Midbrain (tissue), 1 donor: ENCODE results near the gene MOGAT3.
"Not testable (repeated sequence)": the region's sequence is repeated elsewhere in the genome, so short reads cannot be mapped to it uniquely, and the experiment has no call there.

Experiments
- DNase-seq: peaks from one replicate; lab custom pipeline; 2025; lab: John Stamatoyannopoulos, UW

MOGAT3 gene

DNA sequence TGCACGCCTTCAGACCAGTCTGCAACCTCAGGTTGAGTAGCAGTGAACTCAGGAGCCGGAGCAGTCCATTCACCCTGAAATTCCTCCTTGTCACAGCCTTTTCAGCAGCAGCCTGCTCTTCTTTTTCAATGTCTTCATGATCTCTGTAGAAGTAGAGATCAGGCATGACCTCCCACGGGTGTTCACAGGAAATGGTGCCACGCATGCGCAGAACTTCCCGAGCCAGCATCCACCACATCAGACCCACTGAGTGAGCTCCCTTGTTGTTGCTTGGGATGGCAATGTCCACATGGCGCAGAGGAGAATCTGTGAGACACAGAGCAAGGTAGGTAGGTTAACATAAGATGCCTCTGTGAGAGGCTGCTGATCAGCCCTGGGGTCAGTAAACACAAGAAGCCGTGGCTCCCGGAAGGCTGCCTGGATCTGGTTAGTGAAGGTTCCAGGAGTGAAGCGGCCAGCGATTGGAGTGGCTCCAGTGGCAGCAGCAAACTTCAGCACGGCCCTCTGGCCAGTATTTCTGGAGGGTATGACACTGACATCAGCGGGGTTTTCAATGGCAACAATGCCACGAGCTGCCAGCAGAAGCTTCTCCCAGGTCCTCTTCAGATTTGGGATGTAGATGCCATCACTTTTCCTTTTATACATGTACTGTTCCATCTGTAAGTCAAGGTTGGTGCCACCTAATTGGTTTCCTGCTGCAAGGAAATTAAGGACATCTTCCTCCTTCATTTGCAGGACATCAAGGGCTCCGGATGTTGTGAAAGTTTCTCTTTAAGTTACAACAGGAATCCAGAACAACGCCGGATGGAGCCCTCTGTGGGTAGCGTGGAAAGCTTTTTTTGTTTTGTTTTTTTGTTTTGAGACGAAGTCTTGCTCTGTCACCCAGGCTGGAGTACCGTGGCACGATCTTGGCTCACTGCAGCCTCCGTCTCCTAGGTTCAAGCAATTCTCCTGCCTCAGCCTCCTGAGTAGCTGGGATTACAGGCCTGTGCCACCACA is 3.2 kb upstream of the MOGAT3 start:
- not testable (repeated sequence) for DNase-seq

DNA sequence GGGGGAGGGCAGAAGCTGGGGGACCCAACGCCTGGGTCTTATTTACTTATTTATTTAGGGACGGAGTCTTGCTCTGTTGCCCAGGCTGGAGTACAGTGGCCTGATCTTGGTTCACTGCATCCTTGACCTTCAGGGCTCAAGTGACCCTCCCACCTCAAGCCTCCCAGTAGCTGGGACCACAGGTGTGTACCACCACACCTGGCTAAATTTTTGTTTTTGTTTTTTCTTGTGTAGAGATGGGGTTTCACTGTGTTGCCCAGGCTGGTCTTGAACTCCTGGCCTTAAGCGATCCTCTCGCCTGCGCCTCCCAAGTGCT is 1.7 kb upstream of the MOGAT3 start:
- DNase-seq: no peak

DNA sequence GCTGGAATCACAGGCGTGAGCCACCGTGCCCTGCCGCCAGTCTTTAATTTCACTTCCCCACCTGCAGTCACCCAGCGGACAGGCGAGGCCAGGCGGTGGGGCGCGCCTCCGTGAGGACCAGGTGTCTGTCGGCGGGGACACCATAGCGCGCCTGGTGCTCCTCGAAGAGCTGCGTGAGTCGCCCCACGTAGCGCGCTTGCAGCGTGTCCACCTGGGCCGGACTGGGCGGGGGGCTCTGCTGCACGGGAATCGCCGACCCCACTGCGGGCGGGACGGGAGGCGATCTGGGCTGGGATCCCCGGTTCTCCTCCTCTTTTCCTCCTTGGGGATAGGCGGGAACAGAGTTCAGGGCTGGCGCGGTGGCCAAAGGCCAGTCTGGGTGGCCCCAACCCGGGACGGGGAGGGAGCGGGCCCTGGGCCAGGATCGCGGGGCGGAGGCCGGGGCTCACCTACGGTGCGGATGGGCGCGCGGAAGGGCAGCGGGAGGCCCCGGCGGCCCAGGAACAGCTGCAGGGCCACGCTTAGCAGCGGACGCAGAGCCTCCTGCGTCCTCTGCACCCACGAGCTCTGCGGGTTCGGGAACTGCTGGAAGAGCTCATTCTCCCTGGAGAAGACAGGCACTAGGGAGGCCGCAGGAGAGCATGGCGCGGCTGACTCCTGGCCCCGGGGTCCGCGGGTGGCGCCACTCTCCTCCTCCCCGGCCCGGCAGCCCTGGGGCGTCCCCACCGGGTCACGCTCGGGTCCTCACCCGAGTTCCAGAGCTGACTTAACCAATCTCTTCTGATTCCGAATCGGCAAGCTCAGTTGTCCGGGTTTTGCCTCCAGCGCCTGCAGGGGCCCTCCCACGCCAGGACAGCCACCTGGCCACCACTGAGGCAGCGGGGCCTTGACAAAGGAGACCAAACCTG is 1.1 kb upstream of the MOGAT3 start:
- no peak for DNase-seq

DNA sequence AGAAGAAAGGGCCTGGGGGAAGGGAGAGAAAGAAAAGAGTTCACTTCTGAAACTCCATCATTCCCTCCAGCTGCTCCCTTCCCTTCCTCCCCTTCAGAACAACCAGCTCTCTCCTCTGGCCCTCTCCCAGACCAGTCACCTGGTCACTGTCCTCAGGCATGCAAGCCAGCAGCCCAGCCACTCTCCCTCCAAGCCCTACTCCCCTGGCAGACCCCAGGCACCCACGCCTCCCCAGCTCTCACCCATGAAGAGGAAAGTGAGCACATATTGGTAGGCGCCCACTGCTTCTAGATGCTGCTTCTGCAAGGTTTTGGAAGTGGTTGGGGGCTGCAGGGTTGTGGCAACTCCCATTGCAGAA is 353 bp downstream of the MOGAT3 start:
- DNase-seq: no peak

DNA sequence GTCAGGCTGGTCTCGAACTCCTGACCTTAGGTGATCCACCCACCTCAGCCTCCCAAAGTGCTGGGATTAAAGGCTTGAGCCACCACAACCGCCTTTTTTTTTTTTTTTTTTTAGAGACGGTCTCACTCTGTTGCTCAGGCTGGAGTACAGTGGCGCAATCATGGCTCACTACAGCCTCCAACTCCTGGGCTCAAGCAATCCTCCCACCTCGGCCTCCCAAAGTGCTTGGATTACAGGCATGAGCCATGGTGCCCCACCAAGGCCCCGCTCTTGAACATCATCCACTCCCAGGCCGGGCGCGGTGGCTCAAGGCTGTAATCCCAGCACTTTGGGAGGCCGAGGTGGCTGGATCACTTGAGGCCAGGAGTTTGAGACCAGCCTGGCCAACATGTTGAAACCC is 1.3 kb downstream of the MOGAT3 start:
- not testable (repeated sequence) for DNase-seq

DNA sequence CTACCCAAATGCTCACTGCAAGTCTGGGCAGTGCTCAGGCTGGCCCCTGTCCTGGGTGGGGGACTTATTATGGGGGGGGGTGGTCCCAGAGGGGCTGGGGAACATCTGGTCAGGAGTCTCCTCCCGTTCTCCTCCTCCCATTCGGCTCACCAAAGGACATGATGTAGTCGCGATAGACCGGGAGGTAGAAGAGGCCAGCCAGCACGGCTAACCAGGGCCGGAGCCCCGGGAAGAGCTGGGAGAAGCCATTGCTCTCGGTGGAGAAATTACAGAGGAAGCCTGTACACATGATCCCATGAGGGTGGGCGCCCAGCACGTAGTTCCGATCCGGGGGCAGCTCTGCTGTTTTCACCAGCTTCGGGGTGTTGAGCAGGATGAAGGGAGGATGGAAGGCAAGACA is 2.4 kb downstream of the MOGAT3 start:
- DNase-seq: no peak

DNA sequence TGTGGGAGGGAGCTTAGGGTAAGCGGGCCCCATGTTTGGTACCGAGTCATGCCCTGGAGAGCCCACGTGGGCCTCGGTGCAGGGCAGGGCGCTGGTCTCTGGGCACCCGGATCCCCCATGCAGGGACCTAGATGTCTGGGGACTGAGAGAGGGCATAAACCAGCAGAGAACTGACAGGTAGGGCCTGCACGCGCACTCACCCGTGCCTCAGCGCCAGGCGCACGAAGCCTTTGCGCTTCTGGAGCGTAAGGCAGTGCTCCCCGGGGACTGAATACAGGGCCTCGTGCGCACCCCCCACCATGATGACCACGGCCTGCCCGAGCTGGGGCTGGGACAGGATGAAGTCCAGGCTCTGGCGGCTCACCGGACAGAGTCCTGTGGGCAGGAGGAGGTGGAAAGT is 2.8 kb downstream of the MOGAT3 start:
- DNase-seq: no peak

DNA sequence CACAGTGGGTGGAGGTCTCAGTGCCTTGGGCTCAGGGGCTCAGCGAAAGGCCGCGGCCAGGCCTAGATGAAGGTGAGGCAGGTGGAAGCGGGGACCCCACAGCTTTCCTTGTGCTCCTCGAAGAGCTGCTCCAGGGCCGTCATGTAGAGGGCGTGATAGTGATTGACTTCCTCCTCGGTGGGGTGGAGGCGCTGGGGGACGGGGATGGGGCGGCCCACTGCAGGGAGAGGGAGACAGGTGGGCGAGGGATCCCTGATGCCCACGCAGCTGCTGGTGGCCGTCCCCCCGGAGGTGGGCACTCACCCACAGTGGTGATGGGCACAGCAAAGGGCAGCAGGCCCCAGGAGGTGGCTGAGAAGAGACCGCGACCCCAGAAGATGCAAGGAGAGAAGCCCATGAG is 5.0 kb downstream of the MOGAT3 start:
- no peak for DNase-seq

DNA sequence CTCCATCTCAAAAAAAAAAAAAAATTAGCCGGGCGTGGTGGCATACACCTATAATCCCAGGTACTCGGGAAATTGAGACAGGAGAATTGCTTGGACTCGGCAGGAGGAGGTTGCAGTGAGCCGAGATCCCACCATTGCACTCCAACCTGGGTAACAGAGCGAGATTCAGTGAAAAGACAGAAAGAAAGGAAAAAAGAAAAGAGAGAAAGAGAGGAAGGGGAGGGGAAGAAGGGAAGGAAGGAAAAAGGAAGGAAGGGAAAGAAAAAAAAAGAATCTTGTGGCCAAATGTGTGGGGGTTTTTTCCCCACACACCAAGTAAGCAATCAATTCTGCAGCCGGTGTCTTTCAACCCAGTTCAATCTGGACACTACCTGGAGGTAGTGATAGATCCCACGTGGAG is 11.7 kb downstream of the MOGAT3 start:
- no peak for DNase-seq

DNA sequence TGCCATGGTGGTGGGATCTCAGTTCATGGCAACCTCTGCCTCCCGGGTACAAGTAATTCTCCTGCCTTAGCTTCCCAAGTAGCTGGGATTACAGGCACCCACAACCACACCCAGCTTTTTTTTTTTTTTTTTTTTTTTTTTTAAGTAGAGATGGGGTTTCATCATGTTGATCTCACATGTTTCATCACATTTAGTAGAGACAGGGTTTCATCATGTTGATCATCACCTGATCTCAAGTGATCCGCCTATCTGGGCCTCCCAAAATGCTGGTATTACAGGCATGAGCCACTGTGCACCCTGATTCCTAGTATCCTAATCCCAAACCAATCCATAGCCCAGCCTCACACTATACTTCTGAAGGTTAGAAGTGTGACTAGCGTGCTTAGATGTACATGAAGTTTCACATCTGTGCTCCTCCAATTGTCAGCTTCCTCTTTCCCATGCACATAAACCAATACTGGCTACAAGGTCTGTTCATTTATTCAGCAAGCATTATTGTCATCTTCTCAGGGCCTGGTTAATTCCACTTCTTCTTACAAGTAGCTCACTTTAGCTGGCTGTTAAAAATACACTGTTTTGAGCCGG is 13.9 kb downstream of the MOGAT3 start:
- DNase-seq: no peak

DNA sequence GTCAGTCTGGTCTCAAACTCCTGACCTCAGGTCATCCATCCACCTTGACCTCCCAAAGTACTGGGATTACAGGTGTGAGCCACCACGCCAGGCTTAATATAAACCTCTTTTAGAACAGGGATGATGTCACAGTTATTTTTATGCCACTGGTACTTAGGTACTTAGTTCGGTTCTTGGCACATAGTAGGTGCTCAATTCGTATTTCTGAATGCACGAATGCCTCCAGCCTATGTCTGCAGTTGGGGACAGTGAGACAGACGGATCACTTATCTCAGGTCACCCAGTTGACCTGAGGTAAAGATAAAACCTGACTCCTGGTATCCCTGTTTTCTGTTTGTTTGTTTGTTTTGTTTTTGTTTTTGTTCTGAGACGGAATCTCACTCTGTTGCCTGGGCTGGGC is 14.6 kb downstream of the MOGAT3 start:
- DNase-seq: no peak

DNA sequence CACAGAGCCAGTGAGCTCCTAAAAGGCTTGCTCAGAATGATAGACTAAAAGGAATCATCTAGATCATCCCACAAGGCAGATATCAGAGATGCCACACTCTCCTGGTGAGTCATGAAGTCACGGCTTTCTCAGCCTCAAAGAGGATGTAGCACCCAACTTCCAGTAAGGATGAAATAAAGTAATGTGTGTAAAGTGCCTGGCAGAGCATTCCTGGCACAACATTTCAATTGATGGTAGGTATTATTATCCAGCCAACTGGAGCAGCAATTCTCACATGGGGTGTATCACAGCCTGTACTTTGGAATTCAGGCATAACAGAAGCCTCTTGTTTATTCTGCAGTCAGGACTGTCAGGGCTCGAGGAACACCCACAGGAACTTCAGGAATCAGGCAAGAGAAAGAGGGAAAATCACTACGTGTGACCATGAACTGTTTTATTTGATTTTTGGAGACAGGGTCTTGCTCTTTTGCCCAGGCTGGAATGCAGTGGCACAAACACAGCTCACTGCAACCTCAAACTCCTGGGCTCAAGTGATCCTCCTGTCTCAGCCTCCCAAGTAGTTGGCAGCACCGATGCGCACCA is 15.5 kb downstream of the MOGAT3 start:
- no peak for DNase-seq

DNA sequence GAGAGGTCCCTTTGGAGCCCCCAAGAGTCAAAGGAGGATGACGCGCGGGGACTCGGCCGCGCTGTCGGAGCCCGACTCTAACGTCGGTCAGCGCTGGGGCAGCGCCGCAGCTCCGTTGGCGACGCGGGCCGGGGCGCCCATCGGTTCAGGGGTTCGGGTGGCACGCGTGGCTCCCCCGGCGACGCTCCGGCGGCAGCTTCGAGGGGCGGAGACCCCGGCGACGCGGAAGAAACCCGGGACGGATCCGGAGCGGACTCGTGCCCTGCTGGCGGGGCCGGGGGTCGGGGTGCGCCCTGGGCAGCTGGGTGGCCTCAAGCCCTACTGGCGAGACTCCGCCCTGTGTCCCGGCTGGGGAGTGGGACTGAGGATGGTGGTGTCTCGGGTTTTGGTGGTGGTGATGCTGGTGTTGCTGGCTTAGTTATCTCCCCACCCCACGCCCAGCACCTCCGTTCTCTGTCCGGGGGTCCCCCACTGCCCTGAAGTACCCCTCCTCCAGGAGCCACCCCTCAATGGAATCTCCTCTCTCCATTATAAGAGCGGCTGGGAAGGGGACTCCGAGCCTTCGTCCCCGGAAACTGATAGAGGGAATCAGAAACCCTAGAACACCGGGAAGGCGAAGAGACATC is 20.6 kb downstream of the MOGAT3 start, which contains the start of gene NAT16:
Gene NAT16 (minus strand): TSS at position 164 of the 626 bp plus-strand sequence. CDS start 5,486 bp downstream, outside the sequence.
- DNase-seq: no peak

DNA sequence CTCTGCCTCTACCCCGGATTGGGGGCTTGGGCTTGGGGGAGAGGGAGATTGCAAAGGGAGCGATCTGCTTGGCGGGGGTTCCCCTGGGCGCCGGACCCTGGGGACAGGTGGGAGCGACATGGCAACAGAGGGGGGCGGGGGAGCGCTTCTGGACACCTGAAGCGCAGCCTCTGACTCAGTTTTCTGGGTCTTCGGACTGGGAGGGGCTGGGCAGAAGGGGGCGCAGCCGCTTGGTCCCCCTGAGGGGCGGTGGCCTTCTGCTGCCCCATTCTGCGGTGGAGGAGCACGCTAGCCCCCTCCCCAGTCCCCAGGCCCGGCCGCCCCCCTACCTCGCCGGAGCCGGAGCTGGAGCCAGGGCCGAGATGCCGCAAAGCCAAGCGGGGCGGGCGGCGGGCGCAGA is 21.1 kb downstream of the MOGAT3 start:
- no peak for DNase-seq

DNA sequence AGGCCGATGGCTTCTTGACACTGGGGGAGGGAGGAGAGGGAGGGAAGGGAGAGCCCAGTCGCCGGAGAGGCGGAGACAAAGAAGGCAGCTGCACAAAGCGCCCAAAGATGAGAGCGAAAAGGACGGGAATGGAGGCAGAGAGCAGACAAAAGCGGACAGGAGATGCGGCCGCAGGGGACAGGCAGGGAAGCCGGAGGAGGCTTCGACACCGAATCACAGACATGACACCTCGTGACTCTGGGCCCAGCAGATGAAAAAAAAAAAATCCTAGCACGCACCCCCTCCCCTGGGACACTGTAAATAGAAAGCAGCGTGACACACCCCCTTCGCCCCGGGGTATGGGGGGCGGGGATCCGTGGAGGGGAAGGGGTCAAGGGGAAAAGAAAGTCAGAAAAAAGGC is 21.7 kb downstream of the MOGAT3 start:
- no peak for DNase-seq

DNA sequence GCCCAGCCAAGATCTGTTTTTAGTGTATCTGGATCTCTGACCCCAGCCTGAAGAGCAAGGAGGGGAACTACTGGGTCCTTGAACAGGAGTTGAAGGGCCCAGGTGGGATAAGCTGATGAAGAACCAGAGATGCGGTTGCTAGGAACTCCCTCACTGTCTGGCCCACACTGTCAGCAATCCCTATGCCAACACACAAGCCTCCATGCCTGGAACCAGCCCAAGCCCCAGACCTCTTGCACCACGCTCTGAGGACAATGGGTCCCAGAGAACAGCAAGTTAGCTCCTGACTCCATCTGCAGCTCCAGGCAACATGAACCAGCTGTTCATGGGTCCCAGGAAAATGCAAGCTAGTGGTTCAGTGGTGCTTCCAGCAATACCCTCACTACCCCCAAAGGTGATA is 23.2 kb downstream of the MOGAT3 start:
- no peak for DNase-seq

DNA sequence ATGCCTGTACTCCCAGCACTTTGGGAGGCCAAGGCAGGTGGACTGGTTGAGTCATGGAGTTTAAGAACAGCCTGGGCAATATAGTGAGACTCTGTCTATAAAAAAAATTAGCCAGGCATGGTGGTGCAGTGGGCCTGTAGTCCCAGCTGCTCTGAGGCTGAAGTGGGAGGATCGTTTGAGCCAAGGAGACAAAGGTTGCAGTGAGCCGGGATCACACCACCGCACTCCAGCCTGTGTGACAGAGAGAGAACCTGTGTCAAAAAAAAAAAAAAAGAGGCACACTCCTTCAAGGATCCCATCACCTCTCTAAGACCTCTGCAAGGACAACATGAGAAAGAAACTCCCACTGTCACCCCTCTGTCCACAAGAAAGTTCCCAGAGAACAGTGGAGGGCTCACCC is 25.2 kb downstream of the MOGAT3 start:
- no peak for DNase-seq

DNA sequence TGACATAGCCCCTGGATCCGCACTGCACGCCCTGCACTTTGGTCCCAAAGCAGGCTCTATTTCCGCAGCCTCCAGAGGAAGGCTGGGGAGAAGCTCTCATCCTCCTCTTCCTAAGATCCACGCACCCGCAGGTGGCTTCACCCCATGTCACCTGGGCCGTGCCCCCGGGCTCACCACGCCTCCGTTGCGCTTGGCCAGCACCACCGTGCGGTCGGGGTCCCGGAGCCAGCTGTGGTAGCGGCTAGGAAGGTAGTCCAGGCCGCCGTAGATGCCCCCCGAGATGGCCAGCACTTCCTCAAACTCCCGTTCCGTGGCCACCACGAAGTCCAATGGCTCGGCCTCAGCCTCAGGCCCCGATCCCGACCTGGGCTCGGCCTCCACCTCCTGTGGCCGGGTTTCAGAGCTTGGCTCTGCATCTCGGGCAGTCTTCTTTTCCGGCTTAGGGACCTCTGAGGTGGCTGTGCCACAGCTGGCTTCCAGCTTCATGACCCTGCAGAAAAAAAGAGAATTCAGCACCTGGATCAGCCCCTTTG is 26.4 kb downstream of the MOGAT3 start:
- no peak for DNase-seq

DNA sequence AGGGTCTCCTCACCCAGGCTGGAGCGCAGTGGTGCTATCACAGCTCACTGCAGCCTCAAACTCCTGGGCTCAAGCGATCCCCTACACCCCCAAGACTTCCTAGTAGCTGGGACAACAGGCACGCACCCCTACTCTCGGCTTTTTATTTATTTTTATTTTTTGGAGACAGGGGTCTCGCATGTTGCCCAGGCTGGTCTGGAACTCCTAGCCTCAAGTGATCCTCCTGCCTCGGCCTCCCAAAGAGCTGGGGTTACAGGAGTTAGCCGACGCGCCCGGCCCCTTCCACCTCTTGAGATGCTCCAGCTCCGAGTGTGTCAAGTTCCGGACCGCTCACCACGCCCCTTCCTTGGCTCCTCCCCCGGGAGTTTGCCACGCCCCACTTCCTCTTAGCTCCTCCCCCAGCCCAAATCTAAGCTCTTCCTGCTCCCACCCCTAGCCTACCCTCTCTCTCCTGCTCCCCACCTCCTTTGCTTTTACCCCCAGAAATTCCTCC is 27.0 kb downstream of the MOGAT3 start:
- DNase-seq: no peak

DNA sequence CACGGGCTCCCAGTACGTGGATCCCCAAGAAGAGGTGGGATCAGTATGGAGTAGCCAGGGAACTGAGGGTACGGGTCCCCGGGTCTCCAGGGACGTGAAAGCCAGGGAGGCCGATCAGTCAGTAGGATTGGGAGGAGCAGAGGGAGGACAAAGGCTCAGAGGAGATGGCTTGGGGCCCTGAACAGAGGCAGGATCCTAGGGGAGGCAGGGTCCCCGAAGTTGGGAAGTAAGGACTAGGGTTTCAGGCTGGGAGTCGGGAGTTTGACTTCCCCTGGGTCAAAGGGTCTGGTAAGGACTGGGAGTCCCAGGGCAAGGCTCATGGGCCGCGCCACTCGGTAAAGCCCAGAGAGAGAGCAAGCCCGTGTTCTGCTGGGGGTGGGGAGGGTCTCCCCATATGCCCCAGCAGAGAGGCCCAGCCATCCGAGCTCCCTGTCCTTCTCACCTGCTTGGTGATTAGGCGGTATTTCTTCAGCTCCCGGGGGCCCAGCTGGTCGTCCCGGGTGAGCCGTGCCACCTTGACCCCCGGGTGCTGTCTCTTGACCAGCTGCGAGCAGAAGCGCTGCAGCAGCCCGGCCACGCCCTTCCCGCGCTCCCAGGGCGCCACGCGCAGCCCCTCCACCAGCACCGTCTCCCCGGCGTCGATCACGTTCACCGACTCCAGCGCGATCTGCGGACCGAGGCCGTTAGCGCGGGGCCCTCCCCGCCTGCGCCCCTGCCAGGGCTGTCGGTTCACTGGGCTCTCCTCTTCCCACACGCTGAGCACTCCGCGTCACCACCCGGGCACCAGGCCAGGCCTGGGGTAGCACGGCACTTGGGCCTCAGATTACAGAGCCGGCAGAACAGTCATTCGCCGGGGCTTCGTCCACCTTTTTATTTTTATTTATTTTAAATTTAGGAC is 27.7 kb downstream of the MOGAT3 start:
- DNase-seq: peak; percentile 13
